Measurements from ENCODE around the gene PHACTR4. TPM values are rescaled to one million over a fixed set of nuclear protein-coding genes. Genes with fewer than 3 reads are reported as not detected.

The PHACTR4 gene
- total and polyA plus RNA-seq, 2 of the 13 experiments (the other 11 are each of a cell fraction or from before 2014, with no cell fraction given): 13.9 to 17.1 TPM

DNA sequence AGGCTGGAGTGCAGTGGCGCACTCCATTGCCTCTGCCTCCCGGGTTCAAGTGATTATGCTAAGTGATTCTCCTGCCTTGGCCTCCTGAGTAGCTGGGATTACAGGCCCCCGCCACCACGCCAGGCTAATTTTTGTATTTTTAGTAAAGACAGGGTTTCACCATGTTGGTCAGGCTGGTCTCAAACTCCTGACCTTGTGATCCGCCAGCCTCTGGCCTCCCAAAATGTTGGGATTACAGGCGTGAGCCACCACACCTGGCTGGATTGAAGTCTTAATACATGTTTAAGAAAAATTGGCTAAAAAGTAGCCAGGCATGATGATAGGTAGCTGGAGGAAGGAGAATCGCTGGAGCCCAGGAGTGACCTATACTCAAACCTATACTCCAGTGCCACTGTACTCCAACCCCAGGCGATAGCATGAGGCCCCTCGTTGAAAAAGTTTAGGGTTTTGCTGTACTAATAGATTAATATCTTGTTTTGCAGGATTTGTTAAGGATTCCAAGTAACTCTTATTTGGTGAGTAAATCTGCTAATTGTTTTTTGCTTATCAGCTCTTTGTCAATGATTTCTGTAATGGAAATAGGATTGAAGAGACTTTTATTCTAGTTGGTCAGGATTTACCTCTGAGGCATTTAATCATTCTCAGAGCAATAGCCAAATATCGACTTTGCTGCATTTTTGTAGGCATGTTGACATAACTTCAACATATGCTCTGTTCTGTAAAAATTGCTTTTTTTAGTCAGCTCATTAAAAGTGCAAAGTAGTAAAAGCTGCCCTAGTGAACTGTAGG, 138.3 kb downstream of the PHACTR4 start:
- H3K36me3 ChIP-seq (replicated peaks in 1 of 2; ENCODE audit: control insufficient read depth in 1 of 2, insufficient read depth in 2 of 2, low read length in 2 of 2): peaks cover 11 to 52% of the 10 kb centered on the region in 2 experiments
- peaks cover 41% of the 10 kb centered on the region for H4K20me1 ChIP-seq (ENCODE audit: insufficient read depth, low read length)
- intact Hi-C loops (cut with micrococcal nuclease; ENCODE audit: unreplicated experiment): no loop called here
- no peak for TF ChIP-seq RNF2 (conservative IDR thresholded peaks at IDR 0.05; ENCODE audit: low read depth)
- TF ChIP-seq SAFB2 (CRISPR knock-in tag; IDR thresholded peaks at IDR 0.05; ENCODE audit: borderline replicate concordance, low read depth): no peak
- no peak for TF ChIP-seq TEAD3 (CRISPR knock-in tag; optimal IDR thresholded peaks at IDR 0.05; ENCODE audit: borderline replicate concordance)
- peak; percentile 57; the same call in 1 of the 2 replicates for TF ChIP-seq ZNF460 (CRISPR knock-in tag; IDR thresholded peaks at IDR 0.05; ENCODE audit: borderline replicate concordance)
- TF ChIP-seq ZNF446 (CRISPR knock-in tag; IDR thresholded peaks at IDR 0.05): 0 out of 2 replicates have a peak, but pooled peaks have one; percentile 31
- TF ChIP-seq, protein P1, sequence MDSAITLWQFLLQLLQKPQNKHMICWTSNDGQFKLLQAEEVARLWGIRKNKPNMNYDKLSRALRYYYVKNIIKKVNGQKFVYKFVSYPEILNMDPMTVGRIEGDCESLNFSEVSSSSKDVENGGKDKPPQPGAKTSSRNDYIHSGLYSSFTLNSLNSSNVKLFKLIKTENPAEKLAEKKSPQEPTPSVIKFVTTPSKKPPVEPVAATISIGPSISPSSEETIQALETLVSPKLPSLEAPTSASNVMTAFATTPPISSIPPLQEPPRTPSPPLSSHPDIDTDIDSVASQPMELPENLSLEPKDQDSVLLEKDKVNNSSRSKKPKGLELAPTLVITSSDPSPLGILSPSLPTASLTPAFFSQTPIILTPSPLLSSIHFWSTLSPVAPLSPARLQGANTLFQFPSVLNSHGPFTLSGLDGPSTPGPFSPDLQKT (CRISPR knock-in tag; IDR thresholded peaks at IDR 0.05; ENCODE audit: borderline replicate concordance): no peak
- 0 out of 2 replicates have a peak, but pooled peaks have one; percentile 3 for TF ChIP-seq ARNTL (CRISPR knock-in tag; IDR thresholded peaks at IDR 0.05)
- TF ChIP-seq HNRNPL (IDR thresholded peaks at IDR 0.05; ENCODE audit: low read depth, low read length): no peak
- no peak for TF ChIP-seq NPAS2 (CRISPR knock-in tag; IDR thresholded peaks at IDR 0.05; ENCODE audit: borderline replicate concordance)
- TF ChIP-seq, protein P2, sequence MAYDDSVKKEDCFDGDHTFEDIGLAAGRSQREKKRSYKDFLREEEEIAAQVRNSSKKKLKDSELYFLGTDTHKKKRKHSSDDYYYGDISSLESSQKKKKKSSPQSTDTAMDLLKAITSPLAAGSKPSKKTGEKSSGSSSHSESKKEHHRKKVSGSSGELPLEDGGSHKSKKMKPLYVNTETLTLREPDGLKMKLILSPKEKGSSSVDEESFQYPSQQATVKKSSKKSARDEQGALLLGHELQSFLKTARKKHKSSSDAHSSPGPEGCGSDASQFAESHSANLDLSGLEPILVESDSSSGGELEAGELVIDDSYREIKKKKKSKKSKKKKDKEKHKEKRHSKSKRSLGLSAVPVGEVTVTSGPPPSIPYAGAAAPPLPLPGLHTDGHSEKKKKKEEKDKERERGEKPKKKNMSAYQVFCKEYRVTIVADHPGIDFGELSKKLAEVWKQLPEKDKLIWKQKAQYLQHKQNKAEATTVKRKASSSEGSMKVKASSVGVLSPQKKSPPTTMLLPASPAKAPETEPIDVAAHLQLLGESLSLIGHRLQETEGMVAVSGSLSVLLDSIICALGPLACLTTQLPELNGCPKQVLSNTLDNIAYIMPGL (CRISPR knock-in tag; IDR thresholded peaks at IDR 0.05; ENCODE audit: borderline replicate concordance in 1 of 2, low read depth in 1 of 2): peak in 1 of 2 experiments; percentile 14; a peak in 2 of 4 replicates
- TF ChIP-seq GABPB1 (CRISPR knock-in tag; IDR thresholded peaks at IDR 0.05): 0 out of 2 replicates have a peak, but pooled peaks have one; percentile 14
- peak; percentile 4; the same call in 1 of the 2 replicates for TF ChIP-seq POLR2G (IDR thresholded peaks at IDR 0.05; ENCODE audit: low read depth, low read length)
- 0 out of 2 replicates have a peak, but pooled peaks have one; percentile 16 for TF ChIP-seq TAF1 (CRISPR knock-in tag; IDR thresholded peaks at IDR 0.05)
- TF ChIP-seq RBFOX2 (IDR thresholded peaks at IDR 0.05; ENCODE audit: low read depth, low read length): peak; percentile 72
- TF ChIP-seq, protein P3, sequence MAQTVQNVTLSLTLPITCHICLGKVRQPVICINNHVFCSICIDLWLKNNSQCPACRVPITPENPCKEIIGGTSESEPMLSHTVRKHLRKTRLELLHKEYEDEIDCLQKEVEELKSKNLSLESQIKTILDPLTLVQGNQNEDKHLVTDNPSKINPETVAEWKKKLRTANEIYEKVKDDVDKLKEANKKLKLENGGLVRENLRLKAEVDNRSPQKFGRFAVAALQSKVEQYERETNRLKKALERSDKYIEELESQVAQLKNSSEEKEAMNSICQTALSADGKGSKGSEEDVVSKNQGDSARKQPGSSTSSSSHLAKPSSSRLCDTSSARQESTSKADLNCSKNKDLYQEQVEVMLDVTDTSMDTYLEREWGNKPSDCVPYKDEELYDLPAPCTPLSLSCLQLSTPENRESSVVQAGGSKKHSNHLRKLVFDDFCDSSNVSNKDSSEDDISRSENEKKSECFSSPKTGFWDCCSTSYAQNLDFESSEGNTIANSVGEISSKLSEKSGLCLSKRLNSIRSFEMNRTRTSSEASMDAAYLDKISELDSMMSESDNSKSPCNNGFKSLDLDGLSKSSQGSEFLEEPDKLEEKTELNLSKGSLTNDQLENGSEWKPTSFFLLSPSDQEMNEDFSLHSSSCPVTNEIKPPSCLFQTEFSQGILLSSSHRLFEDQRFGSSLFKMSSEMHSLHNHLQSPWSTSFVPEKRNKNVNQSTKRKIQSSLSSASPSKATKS (CRISPR knock-in tag; IDR thresholded peaks at IDR 0.05): 0 out of 2 replicates have a peak, but pooled peaks have one; percentile 18
- TF ChIP-seq ZFX (CRISPR knock-in tag; IDR thresholded peaks at IDR 0.05; ENCODE audit: low read depth): peak; percentile 8; the same call in 1 of the 2 replicates

More for the DNA sequence above, 138.3 kb downstream of the PHACTR4 start:
- BruUV-seq (replicated peaks): no TSS peak
- Histone ChIP-seq H3K4me3 (replicated peaks in 1 of 3; ENCODE audit: insufficient read depth in 1 of 3, low read depth in 2 of 3, low read length in 3 of 3) (peak overlapping the region; percentile 95 to 97 (median 96)), H3K4me1 (ENCODE audit: insufficient read depth, low read length) (peaks cover 50% of the 10 kb centered on the region), H3K27me3 (ENCODE audit: control insufficient read depth in 1 of 2, insufficient read depth in 2 of 2, low read length in 2 of 2) (no peaks in the 10 kb centered on the region; a peak in 1 of 5 replicates), H3K79me2 (ENCODE audit: insufficient read depth, low read length) (peaks cover 49% of the 10 kb centered on the region), H3K9ac (ENCODE audit: insufficient read depth, low read depth, low read length) (peak overlapping the region; percentile 99), H3K9me3 (ENCODE audit: low read length) (no peaks in the 10 kb centered on the region), H3K27ac (ENCODE audit: extremely low read length, insufficient read depth, low read length) (peak overlapping the region; percentile 86), H3K4me2 (ENCODE audit: low read depth, low read length) (peak overlapping the region; percentile 88), H2AFZ (ENCODE audit: low read length) (no peak overlapping the region)
- FAIRE-seq: no peak
- WGBS (ENCODE audit: low lambda C conversion rate): under 1% methylated on average over 10 of the region's 10 CpGs
- no peak for ATAC-seq
- in situ Hi-C loops (cut with HindIII; ENCODE audit: extremely low pct_ligation_motif_present, low pct_unique_long_range_greater_than_20kb): no loop called here
- CTCF ChIA-PET (ENCODE audit: low intra/inter-chr PET ratio, low total read pairs): no interaction called here
- POLR2A ChIA-PET: interaction anchor here (0.6 to 5.8 kb wide), 16 partner anchors 11 to 377 kb away, joined by 3 to 62 read pairs (median 3); partner anchors contain the start of genes GMEB1, RAB42, RNU11 and TAF12
- no peak for DNase-seq (ENCODE audit: low spot score)
